CD4-positive, alpha-beta T cell treated with Interferon alpha-2 for 1 hour (primary cell): Measurements from ENCODE around the gene HOXD3.

ENCODE experiments used
- DNase-seq, 2 donors: peaks; one replicate each; pipeline ENCODE4 v3.0.0-alpha.2; 2020 to 2022

The HOXD3 gene

DNA sequence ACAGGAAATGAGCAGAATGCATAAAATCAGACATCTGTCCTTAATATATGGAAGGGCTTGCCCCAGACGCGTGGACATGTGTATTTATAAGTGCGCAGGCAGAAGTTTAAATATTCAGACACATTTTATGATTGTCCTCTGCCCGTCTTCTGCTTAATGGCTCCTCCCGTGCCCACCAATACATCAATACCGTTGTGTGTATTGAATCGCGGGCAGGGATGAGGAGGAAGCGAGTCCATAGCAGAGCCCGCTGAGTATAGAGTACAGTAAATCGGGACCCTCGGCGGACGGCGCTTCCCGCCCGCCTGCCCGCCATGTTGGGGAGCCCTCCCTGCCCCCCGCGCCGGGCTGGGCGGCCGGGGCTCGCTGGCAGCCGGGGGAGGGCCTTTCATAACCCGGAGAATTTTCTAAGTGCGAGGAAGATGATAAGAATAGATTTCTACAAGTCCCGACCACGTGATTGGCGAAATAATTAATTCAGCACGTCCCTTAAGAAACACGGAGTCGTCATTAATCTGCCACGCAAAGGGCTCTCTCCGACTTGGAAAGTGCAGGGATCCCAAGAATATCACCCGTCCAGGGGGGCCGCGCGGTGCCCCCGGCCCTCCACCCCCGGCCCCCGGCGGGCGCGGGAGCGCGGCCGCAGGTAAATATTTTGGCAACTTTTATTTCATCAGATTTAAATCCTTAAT is at the start of gene HOXD3:
TSS of gene HOXD3 (plus strand) at position 501 of the 692 bp plus-strand sequence. CDS start 11,808 bp downstream, outside the sequence.
- no peak for DNase-seq

DNA sequence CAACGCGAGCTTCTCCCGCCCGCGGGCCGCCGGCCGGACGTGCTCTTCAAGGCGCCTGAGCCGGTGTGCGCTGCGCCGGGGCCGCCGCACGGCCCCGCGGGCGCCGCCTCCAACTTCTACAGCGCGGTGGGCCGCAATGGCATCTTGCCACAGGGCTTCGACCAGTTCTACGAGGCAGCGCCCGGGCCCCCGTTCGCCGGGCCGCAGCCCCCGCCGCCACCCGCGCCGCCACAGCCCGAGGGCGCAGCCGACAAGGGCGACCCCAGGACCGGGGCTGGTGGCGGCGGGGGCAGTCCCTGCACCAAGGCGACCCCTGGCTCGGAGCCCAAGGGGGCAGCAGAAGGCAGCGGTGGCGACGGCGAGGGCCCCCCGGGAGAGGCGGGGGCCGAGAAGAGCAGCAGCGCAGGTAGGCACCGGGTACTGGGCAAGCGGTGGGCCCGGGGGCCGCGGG is 49.4 kb upstream of the HOXD3 start:
- no peak for DNase-seq

DNA sequence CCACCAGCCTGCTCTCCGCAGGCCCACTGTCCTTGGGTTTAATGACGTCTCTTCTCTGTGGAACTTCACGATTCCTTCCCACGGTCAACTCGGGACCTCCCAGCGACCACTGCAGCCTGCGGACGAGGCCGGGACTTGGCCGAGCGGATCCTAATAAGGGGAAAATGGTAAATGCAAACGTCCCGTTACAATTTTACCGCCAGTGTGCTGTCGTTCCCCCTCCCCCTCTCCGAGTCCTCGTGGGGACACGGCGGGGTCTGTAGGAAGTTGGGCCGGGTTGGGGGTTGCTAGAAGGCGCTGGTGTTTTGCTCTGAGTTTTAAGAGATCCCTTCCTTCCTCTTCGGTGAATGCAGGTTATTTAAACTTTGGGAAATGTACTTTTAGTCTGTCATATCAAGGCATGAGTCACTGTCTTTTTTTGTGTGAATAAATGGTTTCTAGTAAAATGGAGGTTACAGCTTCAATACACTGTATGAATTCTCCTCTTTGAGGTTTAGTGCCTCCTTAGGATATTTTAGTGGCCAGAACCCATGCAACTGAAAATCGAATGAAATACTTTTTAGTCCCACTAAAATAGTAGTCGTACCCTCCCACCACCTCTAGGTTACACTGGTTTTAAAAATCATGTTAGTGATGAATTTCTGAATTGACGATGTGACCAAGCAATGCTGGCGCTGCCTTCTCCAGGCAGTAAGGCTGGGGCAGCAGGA is 47.8 kb upstream of the HOXD3 start:
- DNase-seq: no peak

DNA sequence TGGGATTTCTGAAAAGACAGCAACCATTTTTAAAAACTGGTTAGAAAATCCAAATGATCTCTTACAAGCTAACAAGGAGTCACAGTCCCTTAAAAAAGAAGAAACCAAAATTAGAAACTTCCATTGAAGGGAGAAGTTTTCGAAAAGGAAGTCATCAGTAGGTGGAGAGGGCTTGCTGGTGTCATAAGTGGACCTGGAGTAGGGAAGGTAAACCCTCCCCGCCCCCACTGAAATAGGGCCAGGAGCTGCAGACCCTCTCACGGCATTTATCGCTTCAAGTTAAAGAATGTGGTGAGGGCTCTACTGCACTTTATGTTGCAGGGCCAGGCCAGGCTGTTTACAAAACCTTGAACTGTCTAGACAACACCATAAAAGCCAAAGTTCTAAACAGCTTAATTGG is 47.2 kb upstream of the HOXD3 start:
- no peak for DNase-seq

GRCh38 chr2:176110415-176111308 is 46.4 kb upstream of the HOXD3 start:
- no peak for DNase-seq

- DNase-seq: no peak
Observed at GRCh38 chr2:176111309-176111663, 45.8 kb upstream of the HOXD3 start.

DNA sequence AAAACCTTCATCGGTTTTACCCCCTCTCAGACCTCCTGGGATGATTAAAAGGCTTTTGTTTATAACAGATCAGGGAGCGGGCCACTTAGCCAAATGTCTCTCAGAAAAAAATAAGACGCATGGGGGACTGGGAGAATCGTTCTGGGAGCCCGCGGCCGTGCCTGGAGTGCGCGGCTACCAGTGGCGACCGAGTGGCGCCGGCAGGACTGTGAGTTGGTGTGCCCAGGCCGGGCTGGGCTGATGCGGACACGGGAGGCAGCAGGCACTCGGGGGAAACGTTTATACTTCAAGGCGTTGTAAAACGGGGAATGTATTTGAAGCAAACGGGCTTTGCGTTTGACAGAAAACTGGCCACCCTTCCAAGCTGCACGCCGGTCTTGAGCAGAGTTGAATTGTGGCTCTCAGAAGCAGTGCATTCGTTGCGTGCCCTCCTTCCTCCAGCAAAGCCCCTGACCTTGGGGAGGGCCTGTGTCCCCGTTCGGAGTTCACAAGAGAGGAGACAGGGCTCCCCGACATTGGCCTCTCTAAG is 45.2 kb upstream of the HOXD3 start:
- no peak for DNase-seq

GRCh38 chr2:176112375-176113302 is 44.5 kb upstream of the HOXD3 start:
- no peak for DNase-seq

DNA sequence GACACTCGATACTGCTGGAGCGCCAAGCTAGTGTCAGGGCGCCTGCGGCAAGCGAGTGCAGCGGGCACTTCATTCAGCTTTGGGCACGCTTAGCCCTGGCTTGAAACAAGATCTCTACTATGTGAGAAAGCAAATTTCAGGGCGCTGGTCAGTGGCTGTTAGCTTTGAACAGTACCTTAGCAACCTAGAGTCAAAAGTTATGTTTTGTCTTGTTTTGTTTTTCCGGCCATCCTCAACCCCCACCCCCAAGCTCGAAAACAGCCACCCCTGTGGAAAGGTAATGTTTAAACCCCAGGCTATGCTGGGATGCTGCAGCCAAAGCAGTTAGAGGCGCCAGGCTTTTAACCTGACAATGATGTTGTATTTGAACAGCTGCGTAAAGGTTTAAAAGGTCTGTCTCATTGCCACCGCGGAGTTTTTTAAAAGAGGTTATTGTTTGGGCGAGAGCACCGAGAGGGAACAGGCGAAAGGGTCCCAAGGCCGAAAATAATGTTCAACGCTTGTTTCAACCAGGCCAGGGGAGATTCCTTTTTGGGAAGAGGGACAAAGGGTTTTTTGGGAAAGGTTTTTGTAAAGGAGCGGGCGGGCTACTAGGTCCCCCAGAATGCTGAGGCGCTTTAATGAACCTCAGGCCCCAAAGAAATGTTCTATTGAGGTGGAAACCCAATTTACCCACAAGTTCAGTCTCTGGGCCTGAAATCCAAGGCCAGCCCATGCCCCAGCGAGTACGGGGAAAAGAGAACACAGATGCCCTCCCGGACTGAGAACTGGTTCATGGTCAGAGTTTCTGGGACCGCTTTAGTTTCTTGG is 42.8 kb upstream of the HOXD3 start:
- DNase-seq: no peak

- no peak for DNase-seq
Observed at GRCh38 chr2:176114930-176115625, 42.0 kb upstream of the HOXD3 start.

DNA sequence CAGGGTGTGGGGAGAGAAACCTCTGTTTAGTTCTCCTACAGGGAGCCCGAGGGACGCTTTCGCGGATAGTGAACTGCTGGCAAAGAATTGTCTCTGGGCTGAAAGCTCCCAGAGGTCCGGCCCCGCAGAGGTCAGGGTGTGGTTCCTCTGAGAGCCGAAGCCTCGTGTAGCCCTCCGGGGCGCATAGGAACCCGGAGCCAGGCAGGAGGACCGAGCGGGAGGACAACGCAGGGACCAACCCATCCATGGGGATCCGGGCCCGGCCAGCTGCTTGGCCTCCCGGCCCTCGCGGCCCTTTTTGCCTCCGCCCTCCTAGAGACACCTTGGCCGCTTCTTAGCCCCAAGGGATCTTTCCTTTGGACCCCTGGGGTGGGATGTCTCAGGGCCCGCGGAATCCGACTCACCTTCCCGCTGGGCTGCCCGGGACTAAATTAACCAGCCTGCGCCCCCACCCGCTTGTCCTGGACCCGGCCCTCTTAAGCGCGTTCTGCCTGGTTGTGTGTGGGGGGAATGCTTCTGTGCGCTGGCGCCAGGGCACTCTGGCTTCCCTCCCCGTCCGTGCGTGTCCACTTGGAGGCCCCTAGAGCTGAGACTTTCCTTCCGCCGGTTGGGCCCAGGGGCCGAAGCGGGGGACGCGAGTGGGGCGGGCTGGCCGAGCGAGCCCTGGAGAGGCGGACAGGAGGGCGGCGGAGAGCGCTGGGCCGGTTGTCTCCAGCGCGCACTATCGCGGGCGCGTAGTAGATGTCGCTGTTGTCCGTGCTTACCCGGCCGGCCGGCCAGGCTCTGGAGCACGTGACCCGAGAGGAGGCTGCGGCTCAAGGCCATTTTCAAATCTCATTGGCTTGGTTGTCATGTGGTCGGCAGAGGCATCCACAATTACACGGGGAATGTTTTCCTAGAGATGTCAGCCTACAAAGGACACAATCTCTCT is 41.0 kb upstream of the HOXD3 start, which contains the start of gene HOXD10:
TSS of gene HOXD10 (plus strand) at position 896 of the 931 bp plus-strand sequence. CDS start 56 bp downstream, outside the sequence.
- DNase-seq: no peak

GRCh38 chr2:176117162-176117822 is 39.8 kb upstream of the HOXD3 start:
- no peak for DNase-seq

DNA sequence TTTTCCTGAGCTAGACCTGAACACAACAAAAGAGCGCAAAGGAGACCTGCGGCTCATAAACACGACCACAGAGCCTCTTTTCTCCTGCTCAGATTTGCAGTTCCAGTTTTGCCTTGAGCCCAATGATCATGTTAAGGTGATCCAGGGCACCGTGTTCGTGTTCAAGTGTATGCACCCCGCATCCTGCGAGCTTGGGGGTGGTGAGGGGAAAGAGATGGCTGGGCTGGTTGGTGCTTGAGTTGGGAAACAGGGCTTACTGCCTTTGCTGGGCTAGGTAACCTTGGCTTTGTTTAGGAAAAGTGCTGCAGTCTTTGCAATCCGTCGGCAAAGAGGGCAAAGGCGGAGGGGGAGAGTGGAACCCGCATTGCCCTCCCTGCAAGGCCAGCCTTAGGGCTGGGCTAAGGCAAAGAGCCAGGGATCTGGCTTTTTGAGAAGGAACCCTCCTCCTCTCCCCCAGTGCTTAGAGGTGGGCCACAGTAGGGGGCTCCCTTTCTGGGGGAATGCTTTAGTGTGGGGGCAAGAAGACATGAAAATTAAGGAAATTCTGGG is 39.2 kb upstream of the HOXD3 start:
- no peak for DNase-seq

GRCh38 chr2:176118601-176119339 is 38.3 kb upstream of the HOXD3 start:
- no peak for DNase-seq

GRCh38 chr2:176120364-176121189 is 36.5 kb upstream of the HOXD3 start:
- DNase-seq: no peak

DNA sequence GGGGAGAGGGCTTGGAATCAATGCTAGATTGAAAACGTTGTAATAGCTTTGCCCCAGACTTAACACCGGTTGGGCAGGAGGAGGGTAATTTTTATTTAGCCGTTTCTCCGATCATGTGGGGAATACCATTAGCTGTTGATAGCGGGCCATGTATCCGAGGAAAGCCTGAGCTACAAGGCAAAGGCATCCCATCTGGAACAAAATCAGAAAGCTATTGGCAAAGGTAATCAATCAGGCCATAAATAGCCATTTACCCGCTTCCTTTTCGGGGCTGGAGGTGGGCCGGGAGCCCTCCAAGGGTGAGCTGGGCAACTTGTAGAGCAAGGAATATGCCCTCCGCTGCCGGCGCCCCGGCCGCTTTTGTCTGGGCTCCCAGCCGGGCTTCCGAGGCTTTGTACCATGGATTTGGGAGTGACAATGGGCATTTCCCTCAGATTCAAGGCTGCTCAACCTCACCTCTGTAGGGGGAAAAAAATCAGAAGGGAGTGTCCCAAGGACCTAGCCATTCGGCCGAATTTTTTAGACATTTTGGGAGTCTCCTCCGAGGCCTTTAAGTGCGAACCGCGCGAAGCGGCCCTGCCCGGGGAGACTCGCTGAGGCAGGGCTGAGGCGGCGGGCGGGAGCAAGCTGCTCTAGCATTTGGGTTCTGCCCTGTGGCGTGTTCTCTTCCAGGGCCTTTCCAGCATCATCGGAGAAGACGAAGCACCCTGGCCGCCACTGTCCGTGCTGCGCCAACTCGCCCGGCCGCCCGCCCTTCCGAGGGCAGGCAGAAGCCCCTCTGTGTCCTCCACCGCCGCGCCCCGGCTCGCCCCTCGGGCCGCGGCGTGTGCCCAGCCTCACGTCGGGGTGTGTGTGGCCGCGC is 35.7 kb upstream of the HOXD3 start:
- DNase-seq: no peak
